ENCODE data around the gene EBLN2. TPM values are rescaled to one million over a fixed set of nuclear protein-coding genes. Genes with fewer than 3 reads are reported as not detected.

Gene EBLN2
- total and polyA plus RNA-seq, 2 donors (not counting 3 experiments of a cell fraction or from before 2014, with no cell fraction given), result 2.5 to 7.3 TPM

DNA sequence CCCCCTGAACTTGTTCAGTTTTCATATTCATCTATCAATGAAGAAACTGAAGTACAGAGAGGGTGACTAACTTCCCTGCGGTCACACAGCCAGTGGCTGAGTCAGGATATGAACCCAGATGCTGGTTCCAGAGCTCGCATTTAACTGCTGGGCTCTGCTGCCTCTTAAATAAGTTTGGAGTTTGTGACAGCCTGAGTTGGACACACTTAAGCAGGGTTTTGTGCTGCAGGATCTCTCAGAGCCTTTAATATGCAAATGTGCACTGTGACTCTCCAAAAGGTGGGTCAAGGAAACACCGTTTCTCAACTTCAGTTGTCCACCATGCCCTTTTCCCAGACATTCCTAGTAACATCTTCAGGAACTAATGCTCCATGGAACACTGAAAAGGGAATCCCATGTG is 45.8 kb downstream of the EBLN2 start:
- H3K4me1 ChIP-seq (ENCODE audit: control insufficient read depth, extremely low read depth, insufficient read depth, low read length), result no peaks in the 10 kb centered on the region
- no peak overlapping the region for H3K4me2 ChIP-seq (ENCODE audit: insufficient read depth, low read length)
- H3K79me2 ChIP-seq (ENCODE audit: control insufficient read depth, insufficient read depth, low read length), result no peaks in the 10 kb centered on the region
- no peak overlapping the region for H3K27ac ChIP-seq (ENCODE audit: insufficient read depth, low read depth, low read length)
- no peaks in the 10 kb centered on the region for H3K9me3 ChIP-seq (replicated peaks; ENCODE audit: control insufficient read depth, insufficient read depth, low read length)
- no peak for FAIRE-seq
- no peak overlapping the region for H2AFZ ChIP-seq (ENCODE audit: low read depth, low read length)
- no peaks in the 10 kb centered on the region for H4K20me1 ChIP-seq (replicated peaks; ENCODE audit: control insufficient read depth, extremely low read depth, insufficient read depth, low read length)
- no peaks in the 10 kb centered on the region for H3K9me1 ChIP-seq (replicated peaks; ENCODE audit: control insufficient read depth, extremely low read depth, insufficient read depth, low read length)
- H3K27me3 ChIP-seq (ENCODE audit: control insufficient read depth in 2 of 2, insufficient read depth in 2 of 2, low read length in 2 of 2), result no peaks in the 10 kb centered on the region
- BruUV-seq (replicated peaks), result no TSS peak
- TF ChIP-seq, protein P1, sequence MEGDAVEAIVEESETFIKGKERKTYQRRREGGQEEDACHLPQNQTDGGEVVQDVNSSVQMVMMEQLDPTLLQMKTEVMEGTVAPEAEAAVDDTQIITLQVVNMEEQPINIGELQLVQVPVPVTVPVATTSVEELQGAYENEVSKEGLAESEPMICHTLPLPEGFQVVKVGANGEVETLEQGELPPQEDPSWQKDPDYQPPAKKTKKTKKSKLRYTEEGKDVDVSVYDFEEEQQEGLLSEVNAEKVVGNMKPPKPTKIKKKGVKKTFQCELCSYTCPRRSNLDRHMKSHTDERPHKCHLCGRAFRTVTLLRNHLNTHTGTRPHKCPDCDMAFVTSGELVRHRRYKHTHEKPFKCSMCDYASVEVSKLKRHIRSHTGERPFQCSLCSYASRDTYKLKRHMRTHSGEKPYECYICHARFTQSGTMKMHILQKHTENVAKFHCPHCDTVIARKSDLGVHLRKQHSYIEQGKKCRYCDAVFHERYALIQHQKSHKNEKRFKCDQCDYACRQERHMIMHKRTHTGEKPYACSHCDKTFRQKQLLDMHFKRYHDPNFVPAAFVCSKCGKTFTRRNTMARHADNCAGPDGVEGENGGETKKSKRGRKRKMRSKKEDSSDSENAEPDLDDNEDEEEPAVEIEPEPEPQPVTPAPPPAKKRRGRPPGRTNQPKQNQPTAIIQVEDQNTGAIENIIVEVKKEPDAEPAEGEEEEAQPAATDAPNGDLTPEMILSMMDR (IDR thresholded peaks at IDR 0.05; ENCODE audit: extremely low read depth in 1 of 2, insufficient read depth in 1 of 2, low read depth in 1 of 2, low read length in 2 of 2), result no peak
- TF ChIP-seq FOS (IDR thresholded peaks at IDR 0.05; ENCODE audit: borderline replicate concordance, insufficient read depth, low read length) (no peak), POLR2AphosphoS5 (IDR thresholded peaks at IDR 0.05; ENCODE audit: insufficient read depth, low read depth, low read length) (no peak), GATA2 (IDR thresholded peaks at IDR 0.05; ENCODE audit: insufficient read depth, insufficient read length, low read depth, low read length) (no peak), MYC (IDR thresholded peaks at IDR 0.05; ENCODE audit: low read depth, low read length) (no peak), JUN (IDR thresholded peaks at IDR 0.05; ENCODE audit: borderline replicate concordance, insufficient read depth, insufficient read length, low read depth) (no peak)
- TF ChIP-seq, protein P2, sequence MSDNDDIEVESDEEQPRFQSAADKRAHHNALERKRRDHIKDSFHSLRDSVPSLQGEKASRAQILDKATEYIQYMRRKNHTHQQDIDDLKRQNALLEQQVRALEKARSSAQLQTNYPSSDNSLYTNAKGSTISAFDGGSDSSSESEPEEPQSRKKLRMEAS (IDR thresholded peaks at IDR 0.05; ENCODE audit: insufficient read depth, insufficient read length), result no peak
- no peaks in the 10 kb centered on the region for H3K36me3 ChIP-seq (ENCODE audit: control insufficient read depth in 2 of 2, extremely low read depth in 1 of 2, insufficient read depth in 2 of 2, low read length in 2 of 2)
- ChIA-PET CTCF (no interaction called here), POLR2A (no interaction called here)
- no peak for DNase-seq (ENCODE audit: low read depth, low spot score)
- intact Hi-C loops (cut with micrococcal nuclease) (no loop called here), dilution Hi-C loops (cut with MboI; ENCODE audit: extremely low pct_ligation_motif_present, low sequenced_read_pairs) (no loop called here)
- no peak overlapping the region for H3K4me3 ChIP-seq (replicated peaks in 1 of 3; ENCODE audit: insufficient read depth in 1 of 3, low read depth in 1 of 3, low read length in 3 of 3)
- H3K9ac ChIP-seq (replicated peaks; ENCODE audit: extremely low read depth, insufficient read depth, low read length), result no peak overlapping the region
